K562 (cell line): ENCODE results near the gene PLPP4. TPM values are rescaled to one million over a fixed set of nuclear protein-coding genes. Genes with fewer than 3 reads are reported as not detected.

Experiments
- ATAC-seq: fragments of 200-7000 bp; cut with Tn5 transposase; 3 replicates; pipeline ENCODE4 v1.9.1; 2020; ENCODE audit warnings: moderate library complexity
- BruUV-seq: library from RNA; stranded (reverse); fragments of 400-500 nt; replicated peaks from 2 replicates; lab custom pipeline; 2021; lab: Mats Ljungman, UMichigan
- CTCF ChIA-PET: fragments of 300-600 bp; formaldehyde crosslinking; extraction: SDS; loops from one replicate; lab custom pipeline; 2021; ENCODE audit warnings: low intra/inter-chr PET ratio; lab: Yijun Ruan, JAX
- POLR2A ChIA-PET: fragments of 300-600, 350-650 bp; sonication (Branson Sonifier 250); formaldehyde crosslinking; extraction: SDS; loops from one replicate; lab custom pipeline; 2021; ENCODE audit warnings: antibody characterized with exemption, inconsistent platforms; lab: Yijun Ruan, JAX
- DNase-seq, 4 experiments: peaks; one replicate each; pipeline versions ENCODE4 v3.0.0 to v3.0.0-alpha.2; 2011 to 2018; ENCODE audit warnings: low spot score in 3 of 4, mixed read lengths in 3 of 4; ENCODE audit errors: extremely low read depth in 1 of 4
- FAIRE-seq: peaks from 2 replicates; lab custom pipeline; 2011; peaks lifted over from hg19 to GRCh38; lab: Jason Lieb, UNC
- H2AFZ ChIP-seq: 2 replicates; pipeline ENCODE4 v1.6.0; 2011; ENCODE audit warnings: low read depth, low read length, control low read depth, inconsistent platforms
- H3K27ac ChIP-seq: fragments of 200-600 bp; 3 replicates; pipeline ENCODE4 v1.8.0; 2011; ENCODE audit warnings: low read depth, mild to moderate bottlenecking, control low read depth, inconsistent platforms, low read length, moderate library complexity, mixed read lengths; ENCODE audit errors: extremely low read depth
- H3K27me3 ChIP-seq, 2 experiments: fragments of 300-600 bp in 1 of 2; 2 replicates in 1 of 2; 3 replicates in 1 of 2; pipeline versions ENCODE4 v1.6.0 to v1.8.0; 2011; ENCODE audit warnings: inconsistent platforms in 2 of 2, low read length in 2 of 2, mild to moderate bottlenecking in 1 of 2, mixed read lengths in 1 of 2, moderate library complexity in 1 of 2; ENCODE audit not compliant: control insufficient read depth in 2 of 2, insufficient read depth in 2 of 2
- H3K36me3 ChIP-seq: fragments of 300-600 bp; 3 replicates; pipeline ENCODE4 v1.8.0; 2011; ENCODE audit warnings: mild to moderate bottlenecking, low read length, inconsistent platforms; ENCODE audit not compliant: control insufficient read depth, insufficient read depth
- H3K4me1 ChIP-seq, 2 experiments: fragments of 200-600 bp in 1 of 2; replicated peaks in 1 of 2; 2 replicates in 1 of 2; 3 replicates in 1 of 2; pipeline versions ENCODE4 v1.5.1 to v1.8.0; 2011; ENCODE audit warnings: inconsistent platforms in 2 of 2, low read length in 2 of 2, mild to moderate bottlenecking in 1 of 2, mixed read lengths in 1 of 2, moderate library complexity in 1 of 2; ENCODE audit not compliant: control insufficient read depth in 2 of 2, insufficient read depth in 2 of 2
- H3K4me2 ChIP-seq: 2 replicates; pipeline ENCODE4 v1.6.1; 2011; ENCODE audit warnings: low read length, control low read depth, inconsistent platforms, mixed read lengths; ENCODE audit not compliant: insufficient read depth
- H3K4me3 ChIP-seq: fragments of 200-600 bp; sonication (generic), shearing (Covaris generic); 2 replicates; pipeline ENCODE4 v1.5.1; 2016; ENCODE audit warnings: control low read depth, inconsistent platforms
- H3K79me2 ChIP-seq: fragments of 200-600 bp; 3 replicates; pipeline ENCODE4 v1.8.0; 2011; ENCODE audit warnings: low read length, inconsistent platforms; ENCODE audit not compliant: control insufficient read depth, insufficient read depth
- H3K9ac ChIP-seq, 2 experiments: 2 replicates each; pipeline versions ENCODE4 v1.6.0 to v1.6.1; 2011; ENCODE audit warnings: low read depth in 2 of 2, low read length in 2 of 2, control low read depth in 1 of 2, inconsistent platforms in 1 of 2, mild to moderate bottlenecking in 1 of 2, mixed read lengths in 1 of 2; ENCODE audit not compliant: insufficient read depth in 1 of 2
- H3K9me1 ChIP-seq: one replicate; pipeline ENCODE4 v1.6.0; 2011; ENCODE audit warnings: inconsistent platforms, mild to moderate bottlenecking, low read length, moderate library complexity; ENCODE audit not compliant: control insufficient read depth, insufficient read depth
- H3K9me3 ChIP-seq: replicated peaks from 2 replicates; pipeline ENCODE4 v1.5.1; 2011; ENCODE audit warnings: low read depth, low read length, inconsistent platforms; ENCODE audit not compliant: control insufficient read depth, insufficient read depth
- H4K20me1 ChIP-seq: replicated peaks from 2 replicates; pipeline ENCODE4 v1.6.1; 2011; ENCODE audit warnings: low read length, inconsistent platforms, mixed read lengths; ENCODE audit not compliant: control insufficient read depth, insufficient read depth
- EHMT2 ChIP-seq: fragments of 450-650 bp; IDR thresholded peaks from 2 replicates; pipeline ENCODE4 v1.6.1; 2018; ENCODE audit warnings: antibody characterized with exemption
- ELK1 ChIP-seq: sonication (generic); formaldehyde crosslinking; IDR thresholded peaks from 2 replicates; pipeline ENCODE4 v1.8.1; 2022; ENCODE audit warnings: missing genetic modification reagents
- ILF3 ChIP-seq: fragments of 450-650 bp; IDR thresholded peaks from 2 replicates; pipeline ENCODE4 v1.6.1; 2018; ENCODE audit warnings: antibody characterized with exemption, mild to moderate bottlenecking, moderate library complexity, borderline replicate concordance
- RAD21 ChIP-seq, 2 experiments: fragments of 250-450 bp in 1 of 2; fragments of 450-650 bp in 1 of 2; sonication (Bioruptor Pico) in 1 of 2; formaldehyde crosslinking in 1 of 2; IDR thresholded peaks in 1 of 2; conservative IDR thresholded peaks in 1 of 2; 2 replicates each; pipeline versions ENCODE4 v1.4.0 to v1.8.0; 2020 to 2022; ENCODE audit warnings: mild to moderate bottlenecking in 2 of 2, moderate library complexity in 1 of 2
- SMAD1 ChIP-seq: fragments of 150-350 bp; IDR thresholded peaks from 2 replicates; pipeline ENCODE4 v1.6.1; 2014; ENCODE audit warnings: low read length, low read depth; ENCODE audit not compliant: partially characterized antibody
- TCFL5 ChIP-seq: fragments of 250-450 bp; sonication (Bioruptor Pico); conservative IDR thresholded peaks from 2 replicates; pipeline ENCODE4 v1.6.1; 2021; ENCODE audit warnings: mild to moderate bottlenecking, moderate library complexity, matching md5 sums
- ZC3H11A ChIP-seq: IDR thresholded peaks from 2 replicates; pipeline ENCODE4 v1.6.1; 2012; ENCODE audit warnings: low read depth, low read length, improper control_type of control experiment
- ZNF408 ChIP-seq: fragments of 250-450 bp; sonication (Bioruptor Pico); IDR thresholded peaks from 2 replicates; pipeline ENCODE4 v1.4.0; 2020; ENCODE audit warnings: low read depth, mild to moderate bottlenecking, moderate library complexity
- ZNF75A ChIP-seq: fragments of 450-650 bp; formaldehyde crosslinking; IDR thresholded peaks from 2 replicates; pipeline ENCODE4 v1.4.0; 2020; ENCODE audit warnings: mild to moderate bottlenecking
- ZNF764 ChIP-seq: fragments of 250-450 bp; sonication (Bioruptor Pico); IDR thresholded peaks from 2 replicates; pipeline ENCODE4 v1.4.0; 2020; ENCODE audit warnings: low read depth, mild to moderate bottlenecking, moderate library complexity
- WGBS: fragments of 100-300 bp; shearing (Covaris generic); methylation state at CpG from one replicate; pipeline ENCODE4 v1.1.6; 2016; ENCODE audit warnings: low coverage, mixed read lengths; ENCODE audit not compliant: insufficient coverage; ENCODE audit errors: missing lambda C conversion rate; 5-methylcytosine and 5-hydroxymethylcytosine counted together
- in situ Hi-C: fragments of 300-500 bp; cut with MboI; formaldehyde crosslinking; loops from 4 replicates; pipeline ENCODE4 v1.15.0; 2018; ENCODE audit warnings: inconsistent platforms, mixed read lengths
- intact Hi-C: fragments of 100-400 bp; cut with micrococcal nuclease; formaldehyde crosslinking; loops from 2 replicates; pipeline ENCODE4 v1.14.2; 2022
- polyA plus RNA-seq, 8 experiments: library from polyadenylated mRNA; depleted of rRNA in 4 of 8; stranded (reverse) in 5 of 8; unstranded in 3 of 8; fragments of >200 nt; fragmentation: Nextera tagmentation in 2 of 8; fragmentation: Illumina TruSeq in 1 of 8; extraction: Ambion mirVana in 2 of 8; extraction: Trizol in 1 of 8; gene quantifications; 2 replicates each; pipeline versions ENCODE4 v1.2.1 to v1.2.3, GENCODE V29; 2011 to 2014; ENCODE audit warnings: inconsistent platforms in 1 of 8, missing spikeins in 1 of 8
- total RNA-seq, 7 experiments: library from RNA; depleted of rRNA in 6 of 7; stranded (reverse); fragments of >200 nt in 6 of 7; fragmentation: Illumina TruSeq in 2 of 7; extraction: Trizol in 2 of 7; gene quantifications; 2 replicates each; pipeline versions ENCODE4 v1.2.1 to v1.2.3, GENCODE V29; 2011 to 2021; ENCODE audit warnings: low replicate concordance in 1 of 7
- TF ChIP-seq, protein P1 (sequence below): sonication (generic); formaldehyde crosslinking; IDR thresholded peaks from 2 replicates; pipeline ENCODE4 v1.8.1; 2023; ENCODE audit warnings: mild to moderate bottlenecking, missing genetic modification reagents
- TF ChIP-seq, protein P2 (sequence below): fragments of 250-450 bp; sonication (Bioruptor Pico); IDR thresholded peaks from 2 replicates; pipeline ENCODE4 v1.4.0; 2020; ENCODE audit warnings: mild to moderate bottlenecking, moderate library complexity
- TF ChIP-seq, protein P3 (sequence below), 3 experiments: IDR thresholded peaks in 2 of 3; conservative IDR thresholded peaks in 1 of 3; 2 replicates each; pipeline ENCODE4 v1.5.1; 2011 to 2012; ENCODE audit warnings: low read length in 3 of 3, mild to moderate bottlenecking in 3 of 3, control low read depth in 2 of 3, improper control_type of control experiment in 1 of 3, inconsistent platforms in 1 of 3, low read depth in 1 of 3, mixed read lengths in 1 of 3, moderate library complexity in 1 of 3; ENCODE audit not compliant: insufficient read depth in 2 of 3

PLPP4 gene
- total and polyA plus RNA-seq, 9 of the 15 experiments (the other 6 are each of a cell fraction or from before 2014, with no cell fraction given) = 0.08 TPM; not detected in 8

- TF ChIP-seq, protein P1, sequence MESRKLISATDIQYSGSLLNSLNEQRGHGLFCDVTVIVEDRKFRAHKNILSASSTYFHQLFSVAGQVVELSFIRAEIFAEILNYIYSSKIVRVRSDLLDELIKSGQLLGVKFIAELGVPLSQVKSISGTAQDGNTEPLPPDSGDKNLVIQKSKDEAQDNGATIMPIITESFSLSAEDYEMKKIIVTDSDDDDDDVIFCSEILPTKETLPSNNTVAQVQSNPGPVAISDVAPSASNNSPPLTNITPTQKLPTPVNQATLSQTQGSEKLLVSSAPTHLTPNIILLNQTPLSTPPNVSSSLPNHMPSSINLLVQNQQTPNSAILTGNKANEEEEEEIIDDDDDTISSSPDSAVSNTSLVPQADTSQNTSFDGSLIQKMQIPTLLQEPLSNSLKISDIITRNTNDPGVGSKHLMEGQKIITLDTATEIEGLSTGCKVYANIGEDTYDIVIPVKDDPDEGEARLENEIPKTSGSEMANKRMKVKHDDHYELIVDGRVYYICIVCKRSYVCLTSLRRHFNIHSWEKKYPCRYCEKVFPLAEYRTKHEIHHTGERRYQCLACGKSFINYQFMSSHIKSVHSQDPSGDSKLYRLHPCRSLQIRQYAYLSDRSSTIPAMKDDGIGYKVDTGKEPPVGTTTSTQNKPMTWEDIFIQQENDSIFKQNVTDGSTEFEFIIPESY (CRISPR knock-in tag) = no peak
- no peak for TF ChIP-seq RAD21 (CRISPR knock-in tag; conservative IDR thresholded peaks at IDR 0.05 in 1 of 2, IDR thresholded peaks at IDR 0.05 in 1 of 2)
- no peak for TF ChIP-seq EHMT2
- TF ChIP-seq ZNF75A (CRISPR knock-in tag) = no peak
- TF ChIP-seq ELK1 (CRISPR knock-in tag) = no peak
Observed at GRCh38 chr10:120466006-120466405, 9.0 kb downstream of the PLPP4 start (continued).

DNA sequence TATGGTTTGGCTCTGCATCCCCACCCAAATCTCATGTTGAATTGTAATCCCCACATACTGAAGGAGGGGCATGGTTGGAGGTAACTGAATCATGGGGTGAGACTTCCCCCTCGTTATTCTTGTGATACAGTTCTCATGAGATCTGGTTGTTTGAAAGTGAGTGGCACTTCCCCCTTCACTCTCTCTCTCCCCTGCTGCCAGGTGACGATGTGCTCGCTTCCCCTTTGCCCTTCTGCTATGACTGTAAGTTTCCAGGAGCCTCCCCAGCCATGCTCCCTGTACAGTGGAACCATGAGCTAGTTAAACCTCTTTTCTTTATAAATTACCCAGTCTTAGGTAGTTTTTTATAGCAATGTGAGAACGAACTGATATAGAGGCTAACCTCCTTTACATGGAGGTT lies 16.6 kb downstream of the PLPP4 start:
- BruUV-seq = no TSS peak
- H3K9me1 ChIP-seq = no peaks in the 10 kb centered on the region
- ChIA-PET POLR2A (no interaction called here), CTCF (no interaction called here)
- no peaks in the 10 kb centered on the region for H3K9me3 ChIP-seq
- FAIRE-seq (no peak), DNase-seq (no peak), ATAC-seq (no peak)
- no peaks in the 10 kb centered on the region for H3K27me3 ChIP-seq
- no peaks in the 10 kb centered on the region for H3K79me2 ChIP-seq
- H3K27ac ChIP-seq = no peak overlapping the region
- no peaks in the 10 kb centered on the region for H3K36me3 ChIP-seq
- no peaks in the 10 kb centered on the region for H4K20me1 ChIP-seq
- H3K4me2 ChIP-seq = no peak overlapping the region
- in situ Hi-C loops (no loop called here), intact Hi-C loops (no loop called here)
- no peak overlapping the region for H2AFZ ChIP-seq
- no peak overlapping the region for H3K4me3 ChIP-seq
- 0% methylated on average over 3 of the region's 4 CpGs for WGBS
- no peaks in the 10 kb centered on the region for H3K4me1 ChIP-seq
- H3K9ac ChIP-seq = no peak overlapping the region
- TF ChIP-seq, protein P2, sequence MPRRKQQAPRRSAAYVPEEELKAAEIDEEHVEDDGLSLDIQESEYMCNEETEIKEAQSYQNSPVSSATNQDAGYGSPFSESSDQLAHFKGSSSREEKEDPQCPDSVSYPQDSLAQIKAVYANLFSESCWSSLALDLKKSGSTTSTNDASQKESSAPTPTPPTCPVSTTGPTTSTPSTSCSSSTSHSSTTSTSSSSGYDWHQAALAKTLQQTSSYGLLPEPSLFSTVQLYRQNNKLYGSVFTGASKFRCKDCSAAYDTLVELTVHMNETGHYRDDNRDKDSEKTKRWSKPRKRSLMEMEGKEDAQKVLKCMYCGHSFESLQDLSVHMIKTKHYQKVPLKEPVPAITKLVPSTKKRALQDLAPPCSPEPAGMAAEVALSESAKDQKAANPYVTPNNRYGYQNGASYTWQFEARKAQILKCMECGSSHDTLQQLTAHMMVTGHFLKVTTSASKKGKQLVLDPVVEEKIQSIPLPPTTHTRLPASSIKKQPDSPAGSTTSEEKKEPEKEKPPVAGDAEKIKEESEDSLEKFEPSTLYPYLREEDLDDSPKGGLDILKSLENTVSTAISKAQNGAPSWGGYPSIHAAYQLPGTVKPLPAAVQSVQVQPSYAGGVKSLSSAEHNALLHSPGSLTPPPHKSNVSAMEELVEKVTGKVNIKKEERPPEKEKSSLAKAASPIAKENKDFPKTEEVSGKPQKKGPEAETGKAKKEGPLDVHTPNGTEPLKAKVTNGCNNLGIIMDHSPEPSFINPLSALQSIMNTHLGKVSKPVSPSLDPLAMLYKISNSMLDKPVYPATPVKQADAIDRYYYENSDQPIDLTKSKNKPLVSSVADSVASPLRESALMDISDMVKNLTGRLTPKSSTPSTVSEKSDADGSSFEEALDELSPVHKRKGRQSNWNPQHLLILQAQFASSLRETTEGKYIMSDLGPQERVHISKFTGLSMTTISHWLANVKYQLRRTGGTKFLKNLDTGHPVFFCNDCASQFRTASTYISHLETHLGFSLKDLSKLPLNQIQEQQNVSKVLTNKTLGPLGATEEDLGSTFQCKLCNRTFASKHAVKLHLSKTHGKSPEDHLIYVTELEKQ = no peak
- TF ChIP-seq ZC3H11A = no peak
- TF ChIP-seq ILF3 = no peak
- no peak for TF ChIP-seq TCFL5 (CRISPR knock-in tag)
- no peak for TF ChIP-seq SMAD1
- TF ChIP-seq ZNF408 = no peak
- TF ChIP-seq, protein P3, sequence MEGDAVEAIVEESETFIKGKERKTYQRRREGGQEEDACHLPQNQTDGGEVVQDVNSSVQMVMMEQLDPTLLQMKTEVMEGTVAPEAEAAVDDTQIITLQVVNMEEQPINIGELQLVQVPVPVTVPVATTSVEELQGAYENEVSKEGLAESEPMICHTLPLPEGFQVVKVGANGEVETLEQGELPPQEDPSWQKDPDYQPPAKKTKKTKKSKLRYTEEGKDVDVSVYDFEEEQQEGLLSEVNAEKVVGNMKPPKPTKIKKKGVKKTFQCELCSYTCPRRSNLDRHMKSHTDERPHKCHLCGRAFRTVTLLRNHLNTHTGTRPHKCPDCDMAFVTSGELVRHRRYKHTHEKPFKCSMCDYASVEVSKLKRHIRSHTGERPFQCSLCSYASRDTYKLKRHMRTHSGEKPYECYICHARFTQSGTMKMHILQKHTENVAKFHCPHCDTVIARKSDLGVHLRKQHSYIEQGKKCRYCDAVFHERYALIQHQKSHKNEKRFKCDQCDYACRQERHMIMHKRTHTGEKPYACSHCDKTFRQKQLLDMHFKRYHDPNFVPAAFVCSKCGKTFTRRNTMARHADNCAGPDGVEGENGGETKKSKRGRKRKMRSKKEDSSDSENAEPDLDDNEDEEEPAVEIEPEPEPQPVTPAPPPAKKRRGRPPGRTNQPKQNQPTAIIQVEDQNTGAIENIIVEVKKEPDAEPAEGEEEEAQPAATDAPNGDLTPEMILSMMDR (IDR thresholded peaks at IDR 0.05 in 2 of 3, conservative IDR thresholded peaks at IDR 0.05 in 1 of 3; ENCODE audit: insufficient read depth in 2 of 3, low read depth in 1 of 3, low read length in 3 of 3) = no peak
- no peak for TF ChIP-seq ZNF764 (CRISPR knock-in tag)
